ENCODE measurements around the gene RSPH4A.

Gene RSPH4A

DNA sequence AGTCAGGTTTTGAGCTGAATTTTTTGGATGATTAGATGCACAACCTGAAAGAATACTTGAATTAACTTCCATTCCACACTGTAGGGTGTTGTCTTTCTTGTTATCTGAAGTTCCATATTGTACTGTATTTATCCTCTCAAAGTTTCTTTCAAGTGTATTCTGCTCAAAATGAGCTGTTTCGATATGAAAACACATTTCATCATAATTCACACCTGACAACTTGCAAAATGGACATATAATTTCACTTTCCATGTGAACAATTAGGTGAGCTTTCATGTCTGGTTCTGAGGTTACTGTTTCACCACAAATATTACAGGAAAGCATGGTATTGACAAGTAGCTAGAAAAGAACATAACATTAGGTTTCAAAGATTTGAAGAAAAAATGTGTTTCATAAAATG is 50.6 kb downstream of the RSPH4A start:
- H3K4me3 ChIP-seq (ENCODE audit: low read depth, low read length) = no peak overlapping the region
- DNase-seq (ENCODE audit: low read depth, low spot score) = no peak
- in situ Hi-C loops (cut with HindIII; ENCODE audit: low sequenced_read_pairs) = no loop called here
- TF ChIP-seq, protein P1, sequence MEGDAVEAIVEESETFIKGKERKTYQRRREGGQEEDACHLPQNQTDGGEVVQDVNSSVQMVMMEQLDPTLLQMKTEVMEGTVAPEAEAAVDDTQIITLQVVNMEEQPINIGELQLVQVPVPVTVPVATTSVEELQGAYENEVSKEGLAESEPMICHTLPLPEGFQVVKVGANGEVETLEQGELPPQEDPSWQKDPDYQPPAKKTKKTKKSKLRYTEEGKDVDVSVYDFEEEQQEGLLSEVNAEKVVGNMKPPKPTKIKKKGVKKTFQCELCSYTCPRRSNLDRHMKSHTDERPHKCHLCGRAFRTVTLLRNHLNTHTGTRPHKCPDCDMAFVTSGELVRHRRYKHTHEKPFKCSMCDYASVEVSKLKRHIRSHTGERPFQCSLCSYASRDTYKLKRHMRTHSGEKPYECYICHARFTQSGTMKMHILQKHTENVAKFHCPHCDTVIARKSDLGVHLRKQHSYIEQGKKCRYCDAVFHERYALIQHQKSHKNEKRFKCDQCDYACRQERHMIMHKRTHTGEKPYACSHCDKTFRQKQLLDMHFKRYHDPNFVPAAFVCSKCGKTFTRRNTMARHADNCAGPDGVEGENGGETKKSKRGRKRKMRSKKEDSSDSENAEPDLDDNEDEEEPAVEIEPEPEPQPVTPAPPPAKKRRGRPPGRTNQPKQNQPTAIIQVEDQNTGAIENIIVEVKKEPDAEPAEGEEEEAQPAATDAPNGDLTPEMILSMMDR (IDR thresholded peaks at IDR 0.05; ENCODE audit: low read depth, low read length) = no peak

DNA sequence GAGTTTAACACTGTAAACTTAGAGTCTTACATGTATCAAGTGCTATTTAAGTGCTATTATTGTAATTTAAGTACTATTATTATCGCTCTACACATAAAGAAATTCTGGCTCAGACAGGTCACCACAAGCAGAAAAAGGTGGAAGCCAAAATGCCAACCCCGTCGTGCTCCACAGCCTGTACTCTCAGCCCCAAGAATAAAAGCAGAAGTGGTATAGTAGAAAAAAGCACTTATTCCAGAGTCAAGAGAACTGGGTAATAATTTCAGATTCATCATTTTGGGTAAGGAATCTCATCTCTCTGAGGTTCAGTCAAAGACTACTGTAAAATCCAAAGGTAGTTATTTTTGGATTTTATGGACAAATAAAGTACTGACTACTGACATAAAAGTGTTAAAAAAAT is 51.3 kb downstream of the RSPH4A start:
- no peak for DNase-seq (ENCODE audit: low read depth, low spot score)
- TF ChIP-seq, protein P1 (IDR thresholded peaks at IDR 0.05; ENCODE audit: low read depth, low read length) = no peak
- in situ Hi-C loops (cut with HindIII; ENCODE audit: low sequenced_read_pairs) = no loop called here

GRCh38 chr6:116672306-116672705 is 56.0 kb downstream of the RSPH4A start:
- no peak overlapping the region for H3K4me3 ChIP-seq (ENCODE audit: low read depth, low read length)
- in situ Hi-C loops (cut with HindIII; ENCODE audit: low sequenced_read_pairs) = no loop called here
- no peak for DNase-seq (ENCODE audit: low read depth, low spot score)
- TF ChIP-seq, protein P1 (IDR thresholded peaks at IDR 0.05; ENCODE audit: low read depth, low read length) = no peak

More for the DNA sequence above, 51.3 kb downstream of the RSPH4A start:
- peak overlapping the region; percentile 79 for H3K4me3 ChIP-seq (ENCODE audit: low read depth, low read length)

DNA sequence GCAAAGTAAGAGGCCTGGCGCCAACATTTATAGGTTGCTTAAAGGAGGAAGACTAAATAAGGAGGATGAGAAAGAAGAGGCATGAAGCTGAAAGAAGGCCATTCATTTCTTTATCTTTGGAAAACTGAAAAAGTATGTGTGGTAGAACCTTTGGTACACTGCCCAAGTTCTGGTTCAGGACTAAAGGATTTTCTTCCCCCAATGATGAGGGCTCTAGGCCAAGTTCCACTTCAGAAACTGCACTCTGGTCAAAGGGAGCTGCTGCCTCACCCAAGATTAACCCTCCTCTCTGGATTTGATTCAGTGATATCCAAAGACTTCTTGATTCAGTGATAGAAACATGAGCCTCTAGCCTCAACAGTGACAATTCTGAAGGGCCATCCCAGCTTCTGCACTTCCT is 59.7 kb downstream of the RSPH4A start:
- in situ Hi-C loops (cut with HindIII; ENCODE audit: low sequenced_read_pairs) = no loop called here
- H3K4me3 ChIP-seq (ENCODE audit: low read depth, low read length) = no peak overlapping the region
- TF ChIP-seq, protein P1 (IDR thresholded peaks at IDR 0.05; ENCODE audit: low read depth, low read length) = no peak
- no peak for DNase-seq (ENCODE audit: low read depth, low spot score)

DNA sequence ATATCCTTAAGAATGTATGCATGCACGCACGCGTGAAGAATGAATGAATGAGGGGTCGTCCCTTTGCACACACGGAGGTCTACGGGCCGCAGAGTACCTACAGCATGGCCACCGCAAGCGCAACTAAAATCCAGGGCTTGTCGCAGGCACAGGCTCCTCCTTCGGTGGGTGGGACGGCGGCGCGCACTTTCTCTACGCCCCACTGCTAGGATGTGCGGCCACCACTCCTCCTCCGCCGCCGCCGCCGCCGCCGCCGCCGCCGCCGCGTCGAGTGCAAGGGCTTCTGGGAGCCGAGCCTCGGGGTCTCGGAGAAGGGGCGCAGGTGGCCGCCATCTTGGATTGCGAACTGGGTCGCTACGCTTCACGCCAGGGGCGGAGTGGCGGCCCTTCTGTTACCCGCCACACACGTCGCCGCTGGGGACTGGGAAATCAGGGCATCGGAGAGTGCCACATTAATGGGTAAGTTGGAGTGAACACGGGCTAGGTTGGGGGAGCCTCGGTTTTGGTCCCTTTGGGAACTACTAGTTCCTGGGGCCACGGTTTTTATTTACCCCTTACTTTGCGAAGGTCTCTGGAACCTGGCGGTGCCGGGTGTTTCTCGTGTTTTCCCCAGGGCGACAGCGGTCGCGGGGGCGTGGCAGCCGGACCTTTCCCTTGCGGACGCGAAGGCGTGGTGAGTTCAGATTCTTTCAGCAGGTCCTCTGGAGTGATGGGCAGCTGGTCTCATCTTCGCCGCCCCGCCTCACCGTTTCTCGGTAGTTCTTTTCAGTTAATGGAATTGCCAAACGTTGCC is 64.8 kb downstream of the RSPH4A start, which contains the start of gene KPNA5:
TSS of gene KPNA5 (plus strand) at position 332 of the 793 bp plus-strand sequence. CDS start at position 456, 124 bp downstream.
- peak; percentile 94 for DNase-seq (ENCODE audit: low read depth, low spot score)

DNA sequence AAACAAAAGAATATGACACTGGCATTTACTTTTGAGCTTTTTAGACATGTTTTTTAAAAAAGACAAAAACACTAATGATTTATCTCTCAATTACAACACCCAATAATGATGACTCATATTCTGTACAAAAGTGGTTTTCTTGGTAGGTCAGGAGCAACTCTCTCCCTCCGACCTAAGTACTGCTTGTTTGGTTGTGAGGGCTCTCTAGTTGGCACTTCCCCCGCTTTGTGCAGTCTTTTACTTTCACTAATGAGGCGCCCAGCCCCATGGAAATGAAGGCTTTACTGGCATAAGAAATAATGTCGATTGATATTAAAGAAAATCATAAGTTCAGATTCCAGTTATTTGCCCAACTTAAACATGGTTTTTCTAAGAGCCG is 66.0 kb downstream of the RSPH4A start:
- DNase-seq (ENCODE audit: low read depth, low spot score) = peak; percentile 43
- H3K4me3 ChIP-seq (ENCODE audit: low read depth, low read length) = peak overlapping the region; percentile 97
- in situ Hi-C loops (cut with HindIII; ENCODE audit: low sequenced_read_pairs) = no loop called here
- TF ChIP-seq, protein P1 (IDR thresholded peaks at IDR 0.05; ENCODE audit: low read depth, low read length) = no peak

More for the DNA sequence above, 64.8 kb downstream of the RSPH4A start, which contains the start of gene KPNA5:
- in situ Hi-C loops (cut with HindIII; ENCODE audit: low sequenced_read_pairs) = no loop called here
- peak within 1 kb of the TSS; percentile 97 for H3K4me3 ChIP-seq (ENCODE audit: low read depth, low read length)
- TF ChIP-seq, protein P1 (IDR thresholded peaks at IDR 0.05; ENCODE audit: low read depth, low read length) = no peak
